GM19099 (cell line): Measurements from ENCODE around the gene CAB39.

Experiments
- POLR2A ChIP-seq: IDR thresholded peaks from 3 replicates; pipeline ENCODE4 v1.6.1; 2011; ENCODE audit warnings: low read depth; ENCODE audit not compliant: insufficient read length; ENCODE audit errors: extremely low read depth

The CAB39 gene

DNA sequence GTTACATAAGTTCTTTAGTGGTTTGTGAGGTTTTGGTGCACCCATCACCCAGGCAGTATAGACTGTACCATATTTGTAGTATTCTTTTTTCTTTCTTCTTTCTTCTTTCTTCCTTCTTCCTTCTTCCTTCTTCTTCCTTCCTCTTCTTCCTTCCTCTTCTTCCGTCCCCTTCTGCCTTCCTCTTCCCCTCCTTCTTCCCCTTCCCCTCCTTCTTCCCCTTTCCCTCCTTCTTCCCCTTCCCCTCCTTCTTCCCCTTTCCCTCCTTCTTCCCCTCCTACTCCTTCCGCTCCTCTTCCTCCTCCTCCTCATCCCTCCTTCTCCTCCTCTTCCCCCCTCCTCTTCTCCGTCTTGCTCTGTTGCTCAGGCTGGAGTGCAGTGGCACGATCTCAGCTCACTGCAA lies 41.6 kb downstream of the CAB39 start:
- no peak for TF ChIP-seq POLR2A

DNA sequence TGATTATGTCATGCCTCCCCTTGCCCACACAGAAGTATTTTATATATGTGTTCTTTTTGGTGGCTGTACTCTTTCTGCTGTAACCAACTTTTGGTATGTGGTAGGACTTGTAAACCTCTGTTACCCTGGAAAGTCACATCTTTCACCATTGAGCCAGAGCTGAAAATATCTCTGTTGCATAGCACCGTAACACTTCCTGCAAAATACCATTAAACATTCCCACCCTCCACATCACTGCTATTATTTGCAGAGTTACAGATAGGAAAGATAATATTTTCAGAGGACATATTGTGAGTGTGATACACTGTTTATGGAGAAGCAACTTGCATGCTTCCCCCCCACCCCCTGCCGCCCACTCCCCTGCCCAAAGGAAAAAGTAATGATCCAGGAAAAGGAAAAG lies 44.8 kb downstream of the CAB39 start:
- no peak for TF ChIP-seq POLR2A

GRCh38 chr2:230758566-230759480 lies 46.2 kb downstream of the CAB39 start:
- no peak for TF ChIP-seq POLR2A

DNA sequence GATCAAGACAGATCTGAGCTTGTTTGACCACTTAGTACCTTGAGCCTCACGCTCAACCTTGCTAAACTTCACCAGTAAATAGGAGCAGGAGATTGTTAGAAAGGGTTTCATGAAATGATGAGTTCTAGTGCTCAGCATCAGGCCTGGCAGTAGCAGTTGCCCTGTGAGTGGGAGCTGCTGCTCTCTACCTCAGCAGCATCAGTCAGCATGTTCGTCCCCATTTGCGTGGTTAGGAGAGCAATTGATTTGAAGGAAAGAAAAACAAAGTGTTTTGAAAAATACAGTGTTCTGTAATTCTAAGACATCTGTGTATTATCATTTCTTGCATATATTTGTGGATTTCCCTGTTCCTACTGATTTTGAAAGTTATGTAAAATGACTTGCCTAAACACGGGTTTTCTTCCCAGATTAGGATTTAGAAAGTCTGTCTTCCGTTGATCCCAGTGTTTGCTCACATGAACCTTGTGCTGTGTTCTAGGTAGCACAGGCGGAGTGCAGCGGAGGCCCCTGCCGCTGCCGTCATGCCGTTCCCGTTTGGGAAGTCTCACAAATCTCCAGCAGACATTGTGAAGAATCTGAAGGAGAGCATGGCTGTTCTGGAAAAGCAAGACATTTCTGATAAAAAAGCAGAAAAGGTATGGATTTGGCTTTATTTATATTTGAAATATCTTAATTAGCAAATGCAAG lies 47.0 kb downstream of the CAB39 start:
- no peak for TF ChIP-seq POLR2A

GRCh38 chr2:230761704-230762103 lies 49.1 kb downstream of the CAB39 start:
- no peak for TF ChIP-seq POLR2A

- TF ChIP-seq POLR2A, result no peak
Observed at GRCh38 chr2:230762317-230762896, 49.8 kb downstream of the CAB39 start.

DNA sequence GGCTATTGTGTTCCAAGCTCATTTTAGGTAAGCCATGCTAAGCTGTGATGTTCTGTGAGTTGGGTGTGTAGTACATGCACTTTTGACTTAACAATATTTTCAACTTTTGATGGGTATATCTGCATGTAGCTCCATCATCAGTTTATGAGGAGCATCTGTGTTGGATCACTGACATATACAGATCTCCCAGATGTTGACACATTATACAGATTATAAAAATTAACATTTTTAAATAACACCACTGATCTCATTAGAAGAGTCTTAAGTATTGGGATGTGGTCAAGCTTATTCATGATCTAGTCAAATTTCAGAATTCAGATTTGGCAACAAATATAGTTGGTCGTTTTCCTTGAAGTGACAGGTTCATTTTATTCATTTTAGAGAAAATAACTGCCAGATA lies 51.7 kb downstream of the CAB39 start:
- no peak for TF ChIP-seq POLR2A

DNA sequence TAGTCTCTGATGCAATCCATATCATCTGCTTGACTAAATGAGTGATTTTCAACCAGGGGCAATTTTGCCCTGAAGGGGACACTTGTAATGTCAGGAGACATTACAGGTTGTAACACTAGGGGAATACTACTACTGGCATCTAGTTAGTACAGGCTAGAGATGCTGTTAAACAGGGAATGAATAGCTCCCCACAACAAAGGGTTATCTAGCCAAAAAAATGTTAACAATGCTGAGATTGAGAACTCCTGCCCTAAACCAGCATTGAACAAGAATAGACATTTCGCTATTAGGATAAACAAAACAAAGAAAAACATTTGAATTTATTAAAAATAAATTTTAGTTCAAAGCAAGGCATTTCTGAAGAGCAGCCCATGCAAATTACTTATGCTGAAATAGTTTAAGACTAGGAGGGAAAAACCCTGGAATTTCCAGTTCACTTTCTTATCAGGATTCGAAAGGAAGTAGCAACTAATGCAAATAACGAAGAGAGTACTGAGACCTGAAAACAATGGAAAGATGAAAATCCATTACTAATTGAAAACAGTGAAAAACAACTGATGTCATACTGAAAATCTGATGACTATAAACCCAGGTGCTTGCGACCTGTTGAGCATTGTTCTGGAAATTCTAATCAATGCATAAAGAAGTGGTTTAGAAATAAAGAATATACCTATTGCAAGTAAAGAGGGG lies 53.1 kb downstream of the CAB39 start:
- TF ChIP-seq POLR2A, result no peak

DNA sequence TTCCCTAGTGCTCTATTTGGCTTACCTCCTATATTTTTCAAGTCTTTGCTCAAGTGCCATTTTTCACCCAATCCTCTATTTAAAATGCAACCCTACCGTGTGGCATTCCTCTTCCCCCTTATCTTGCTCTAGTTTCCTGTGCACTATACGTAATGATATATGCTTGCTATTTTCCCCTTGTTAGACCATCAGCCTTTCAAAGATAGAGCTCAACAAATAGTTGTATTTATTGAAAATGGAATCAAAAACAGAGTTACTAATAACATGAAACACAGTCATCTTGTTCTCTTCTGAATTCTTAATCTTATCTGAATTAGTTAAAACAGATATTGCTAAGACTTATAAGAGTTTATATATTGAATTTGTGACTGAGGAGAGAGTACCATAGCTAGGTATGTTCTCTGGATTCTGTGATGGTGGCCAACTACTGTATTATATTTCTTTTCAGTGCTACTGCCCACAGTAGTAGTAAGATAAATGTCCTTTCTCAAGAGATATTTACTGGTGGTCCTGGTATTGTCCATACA lies 55.3 kb downstream of the CAB39 start:
- no peak for TF ChIP-seq POLR2A

DNA sequence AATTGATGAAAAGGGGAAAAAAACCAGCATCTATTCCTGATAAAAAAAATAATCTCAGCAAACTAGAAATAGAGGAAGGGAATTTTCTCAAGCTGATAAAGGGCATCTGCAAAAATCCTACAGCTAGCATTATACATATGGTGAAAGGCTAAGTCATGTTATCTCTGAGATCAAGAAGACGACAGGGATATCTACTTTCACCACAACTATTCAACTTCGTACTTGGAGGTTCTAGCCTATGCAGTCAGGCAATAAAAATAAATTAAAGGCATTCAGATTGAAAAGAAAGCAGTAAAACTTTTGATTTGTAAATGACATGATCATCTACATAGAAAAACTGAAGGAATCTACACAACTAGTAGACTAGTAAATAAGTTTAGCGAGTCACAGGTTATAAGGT lies 58.2 kb downstream of the CAB39 start:
- TF ChIP-seq POLR2A, result no peak

DNA sequence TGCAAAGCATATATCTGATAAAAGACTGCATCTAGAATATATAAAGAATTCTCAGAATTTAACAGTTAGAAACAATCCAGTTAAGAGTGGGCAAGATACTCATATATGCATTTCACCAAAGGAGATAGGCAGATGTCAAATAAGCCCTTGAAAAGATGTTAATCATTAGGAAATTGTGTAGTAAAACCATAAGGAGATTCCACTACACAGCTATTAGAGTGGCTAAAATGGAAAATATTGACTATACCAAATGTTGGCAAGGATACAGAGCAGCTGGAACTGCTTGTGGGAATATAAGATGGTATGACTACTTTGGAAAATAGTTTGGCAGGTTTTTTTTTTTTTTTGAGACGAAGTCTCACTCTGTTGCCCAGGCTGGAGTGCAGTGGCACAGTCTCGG lies 59.5 kb downstream of the CAB39 start:
- TF ChIP-seq POLR2A, result no peak

DNA sequence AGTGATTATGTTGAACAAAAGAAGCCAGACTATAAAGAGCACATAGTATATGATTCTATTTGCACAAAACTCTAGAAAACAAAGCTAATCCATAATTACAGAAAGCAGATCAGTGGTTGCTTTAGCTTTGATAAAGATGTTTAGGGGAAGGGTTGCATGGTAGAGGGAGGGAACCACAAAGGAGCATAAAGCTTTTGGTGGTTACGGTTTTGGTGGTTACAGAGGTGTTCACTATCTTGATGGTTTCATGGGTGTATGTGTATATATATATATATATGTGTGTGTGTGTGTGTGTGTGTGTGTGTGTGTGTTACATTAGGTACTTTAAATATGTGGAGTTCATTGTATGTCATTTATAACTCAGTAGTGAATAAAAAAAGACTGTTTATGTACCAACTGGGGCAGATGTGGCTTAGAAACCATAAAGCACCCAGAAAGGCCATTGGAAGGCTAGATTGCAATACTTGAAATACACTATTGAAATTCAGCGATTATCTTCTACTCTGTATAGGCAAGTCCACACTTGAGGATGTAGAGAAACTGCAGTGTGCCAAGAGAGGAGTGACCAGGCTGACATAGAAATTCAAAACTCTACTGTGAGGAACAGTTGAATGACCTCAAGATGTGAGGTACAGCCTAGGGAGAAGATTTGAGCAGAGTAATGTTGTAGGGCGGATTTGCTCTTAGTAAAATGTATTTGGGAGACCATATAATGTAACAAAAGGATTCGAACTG lies 60.6 kb downstream of the CAB39 start:
- TF ChIP-seq POLR2A, result no peak

DNA sequence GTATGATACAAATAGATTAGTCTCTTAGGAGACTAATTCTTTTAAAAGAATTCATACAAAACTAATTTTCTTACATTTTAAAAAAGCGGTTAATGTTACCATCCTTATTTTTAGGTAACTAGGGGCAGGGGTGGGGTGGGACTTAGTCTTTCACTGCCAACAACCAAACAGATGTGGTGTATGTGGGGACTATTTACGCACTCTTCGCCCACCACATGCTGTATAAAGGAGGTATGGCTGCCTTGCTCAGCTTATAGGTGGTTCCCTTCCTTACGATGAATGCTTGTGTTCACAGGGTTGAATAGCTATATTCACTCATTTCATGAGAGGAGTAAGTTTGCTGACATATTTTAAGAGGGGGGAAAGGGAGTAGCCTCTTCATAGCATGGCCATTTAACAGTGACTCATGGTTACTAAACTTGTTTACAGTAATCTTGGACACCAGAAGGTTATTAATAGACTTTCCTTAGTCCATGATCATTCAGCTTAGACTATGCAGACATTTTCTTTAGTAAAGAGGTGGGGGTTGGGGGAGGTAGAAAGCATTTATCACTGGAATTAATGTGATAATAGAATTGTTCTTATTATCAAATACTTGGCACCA lies 61.8 kb downstream of the CAB39 start:
- no peak for TF ChIP-seq POLR2A

- TF ChIP-seq POLR2A, result no peak
Observed at GRCh38 chr2:230775737-230776136, 63.1 kb downstream of the CAB39 start.
